Retina (tissue), 1 donor: ENCODE results near the gene FAM193B.
"Not testable (repeated sequence)": the region's sequence is repeated elsewhere in the genome, so short reads cannot be mapped to it uniquely, and the experiment has no call there.

ENCODE experiments used
- DNase-seq: peaks from one replicate; pipeline ENCODE4 v3.0.0-alpha.2; 2016

The FAM193B gene

GRCh38 chr5:177575488-177575887, 21.1 kb upstream of the FAM193B start:
- no peak for DNase-seq

- DNase-seq = no peak
These were observed 15.5 kb upstream of the FAM193B start for GRCh38 chr5:177569894-177570293.

GRCh38 chr5:177568326-177568725, 14.0 kb upstream of the FAM193B start:
- DNase-seq = no peak

GRCh38 chr5:177565046-177565445, 10.7 kb upstream of the FAM193B start:
- DNase-seq = no peak

GRCh38 chr5:177559446-177559941, 5.1 kb upstream of the FAM193B start:
- not testable (repeated sequence) for DNase-seq

- DNase-seq = no peak
These were observed 3.4 kb upstream of the FAM193B start for GRCh38 chr5:177557796-177558195.

- DNase-seq = no peak
These were observed 2.8 kb upstream of the FAM193B start for GRCh38 chr5:177557041-177557647.

- DNase-seq = no peak
These were observed 1.3 kb upstream of the FAM193B start for GRCh38 chr5:177555665-177556064.

- DNase-seq = no peak
These were observed 865 bp upstream of the FAM193B start for GRCh38 chr5:177555228-177555627.

- DNase-seq = peak; percentile 64
These were observed 513 bp downstream of the FAM193B start for GRCh38 chr5:177553671-177554429.

GRCh38 chr5:177552839-177553455, 1.4 kb downstream of the FAM193B start:
- DNase-seq = peak; percentile 37

- DNase-seq = no peak
These were observed 4.2 kb downstream of the FAM193B start for GRCh38 chr5:177550122-177550521.

GRCh38 chr5:177548495-177548894, 5.9 kb downstream of the FAM193B start:
- no peak for DNase-seq

GRCh38 chr5:177547736-177548135, 6.6 kb downstream of the FAM193B start:
- DNase-seq = no peak

- DNase-seq = no peak
These were observed 8.1 kb downstream of the FAM193B start for GRCh38 chr5:177546258-177546741.

GRCh38 chr5:177545487-177546257, 8.7 kb downstream of the FAM193B start:
- no peak for DNase-seq

GRCh38 chr5:177542816-177543465, 11.4 kb downstream of the FAM193B start:
- DNase-seq = peak; percentile 31

- DNase-seq = no peak
These were observed 13.9 kb downstream of the FAM193B start for GRCh38 chr5:177540438-177540837.

- no peak for DNase-seq
These were observed 15.0 kb downstream of the FAM193B start for GRCh38 chr5:177539411-177539810.

GRCh38 chr5:177538876-177539275, 15.5 kb downstream of the FAM193B start:
- DNase-seq = no peak

GRCh38 chr5:177537389-177538361, 16.7 kb downstream of the FAM193B start:
- DNase-seq = no peak
